ENCODE results near the gene GPR15. TPM values are rescaled to one million over a fixed set of nuclear protein-coding genes. Genes with fewer than 3 reads are reported as not detected.

The GPR15 gene
- total RNA-seq (2014; rRNA removed; shearing (Covaris generic)) = not detected in 2 replicates
- not detected in 2 replicates for polyA plus RNA-seq (2016; fragmentation: Nextera tagmentation; extraction: Ambion mirVana)

- H3F3A ChIP-seq (ENCODE audit: insufficient read depth) = no peaks in the 10 kb centered on the region
- no peaks in the 10 kb centered on the region for H3K4me1 ChIP-seq (ENCODE audit: insufficient read depth)
- H3K9me3 ChIP-seq (ENCODE audit: low read depth) = no peaks in the 10 kb centered on the region
- H3K36me3 ChIP-seq (ENCODE audit: low read depth) = no peaks in the 10 kb centered on the region
- 65% methylated on average over 7 of the region's 7 CpGs for WGBS, 2 experiments (ENCODE audit: low coverage in 1 of 2, low lambda C conversion rate in 2 of 2, missing lambda C conversion rate in 2 of 2)
- H3K9ac ChIP-seq = no peak within 1 kb of the TSS
- H3K4me2 ChIP-seq (ENCODE audit: unreplicated experiment) = no peak within 1 kb of the TSS
- peaks cover 18% of the 10 kb centered on the region; the same call in 1 of the 2 replicates for H3K27me3 ChIP-seq (replicated peaks; ENCODE audit: insufficient read depth)
- H3K27ac ChIP-seq = no peak within 1 kb of the TSS
- no peak for DNase-seq
- no peak within 1 kb of the TSS for H3K4me3 ChIP-seq
- no peak within 1 kb of the TSS for H2AFZ ChIP-seq
- H3K79me2 ChIP-seq (ENCODE audit: insufficient read depth) = no peaks in the 10 kb centered on the region
- no peak for TF ChIP-seq EZH2phosphoT487 (IDR thresholded peaks at IDR 0.05; ENCODE audit: insufficient read depth, low read depth)
- no peak for TF ChIP-seq EZH2 (IDR thresholded peaks at IDR 0.05; ENCODE audit: insufficient read depth, poor library complexity, severe bottlenecking)
- no peaks in the 10 kb centered on the region for H4K20me1 ChIP-seq (ENCODE audit: insufficient read depth)
- H3K9me2 ChIP-seq (ENCODE audit: insufficient read depth) = no peaks in the 10 kb centered on the region
- in situ Hi-C loops (cut with MboI) = no loop called here
Measured at GRCh38 chr3:98531622-98532274, at the start of gene GPR15. TSS of gene GPR15 (plus strand) at chr3:98531978. CDS start at chr3:98532034, 56 bp downstream.

GRCh38 chr3:98482717-98483482 lies 48.9 kb upstream of the GPR15 start:
- Histone ChIP-seq H3K79me2 (ENCODE audit: insufficient read depth) (no peaks in the 10 kb centered on the region), H3K27ac (no peak overlapping the region), H3K4me3 (no peak overlapping the region), H3K9me2 (ENCODE audit: insufficient read depth) (no peaks in the 10 kb centered on the region), H3K4me1 (ENCODE audit: insufficient read depth) (no peaks in the 10 kb centered on the region), H2AFZ (no peak overlapping the region), H3K9me3 (ENCODE audit: low read depth) (no peaks in the 10 kb centered on the region), H4K20me1 (ENCODE audit: insufficient read depth) (no peaks in the 10 kb centered on the region), H3K27me3 (replicated peaks; ENCODE audit: insufficient read depth) (no peaks in the 10 kb centered on the region), H3K4me2 (ENCODE audit: unreplicated experiment) (no peak overlapping the region), H3K9ac (no peak overlapping the region), H3K36me3 (ENCODE audit: low read depth) (no peaks in the 10 kb centered on the region), H3F3A (ENCODE audit: insufficient read depth) (no peaks in the 10 kb centered on the region)
- no peak for DNase-seq
- in situ Hi-C loops (cut with MboI) = no loop called here
- TF ChIP-seq EZH2phosphoT487 (IDR thresholded peaks at IDR 0.05; ENCODE audit: insufficient read depth, low read depth) (no peak), EZH2 (IDR thresholded peaks at IDR 0.05; ENCODE audit: insufficient read depth, poor library complexity, severe bottlenecking) (no peak)
- WGBS, 2 experiments (ENCODE audit: low coverage in 1 of 2, low lambda C conversion rate in 2 of 2, missing lambda C conversion rate in 2 of 2) = 7 to 10% methylated on average over 3 of the region's 3 CpGs

GRCh38 chr3:98483626-98484025 lies 48.2 kb upstream of the GPR15 start:
- DNase-seq = no peak
- H3F3A ChIP-seq (ENCODE audit: insufficient read depth) = no peaks in the 10 kb centered on the region
- no peak overlapping the region for H3K9ac ChIP-seq
- H3K4me2 ChIP-seq (ENCODE audit: unreplicated experiment) = no peak overlapping the region
- no peak for TF ChIP-seq EZH2 (IDR thresholded peaks at IDR 0.05; ENCODE audit: insufficient read depth, poor library complexity, severe bottlenecking)
- no peaks in the 10 kb centered on the region for H3K4me1 ChIP-seq (ENCODE audit: insufficient read depth)
- H3K9me2 ChIP-seq (ENCODE audit: insufficient read depth) = no peaks in the 10 kb centered on the region
- H2AFZ ChIP-seq = no peak overlapping the region
- no peaks in the 10 kb centered on the region for H3K79me2 ChIP-seq (ENCODE audit: insufficient read depth)
- H3K4me3 ChIP-seq = no peak overlapping the region
- no peaks in the 10 kb centered on the region for H4K20me1 ChIP-seq (ENCODE audit: insufficient read depth)
- H3K36me3 ChIP-seq (ENCODE audit: low read depth) = no peaks in the 10 kb centered on the region
- H3K27me3 ChIP-seq (replicated peaks; ENCODE audit: insufficient read depth) = no peaks in the 10 kb centered on the region
- 38 to 43% methylated on average over 3 of the region's 3 CpGs for WGBS, 2 experiments (ENCODE audit: low coverage in 1 of 2, low lambda C conversion rate in 2 of 2, missing lambda C conversion rate in 2 of 2)
- in situ Hi-C loops (cut with MboI) = no loop called here
- H3K9me3 ChIP-seq (ENCODE audit: low read depth) = no peaks in the 10 kb centered on the region
- no peak overlapping the region for H3K27ac ChIP-seq

GRCh38 chr3:98497381-98497780 lies 34.4 kb upstream of the GPR15 start, which contains the start of gene OR5K2:
TSS of gene OR5K2 (plus strand) at chr3:98497681. CDS start at chr3:98497681, 0 bp downstream.
- H2AFZ ChIP-seq = no peak within 1 kb of the TSS
- H3K27me3 ChIP-seq (replicated peaks; ENCODE audit: insufficient read depth) = 0 out of 2 replicates have a peak, but pooled peaks cover 13% of the 10 kb centered on the region
- no peaks in the 10 kb centered on the region for H3K9me3 ChIP-seq (ENCODE audit: low read depth)
- in situ Hi-C loops (cut with MboI) = no loop called here
- TF ChIP-seq EZH2phosphoT487 (IDR thresholded peaks at IDR 0.05; ENCODE audit: insufficient read depth, low read depth) (no peak), EZH2 (IDR thresholded peaks at IDR 0.05; ENCODE audit: insufficient read depth, poor library complexity, severe bottlenecking) (no peak)
- no peaks in the 10 kb centered on the region for H3K79me2 ChIP-seq (ENCODE audit: insufficient read depth)
- H4K20me1 ChIP-seq (ENCODE audit: insufficient read depth) = no peaks in the 10 kb centered on the region
- no peak within 1 kb of the TSS for H3K27ac ChIP-seq
- no peaks in the 10 kb centered on the region for H3K9me2 ChIP-seq (ENCODE audit: insufficient read depth)
- no peak within 1 kb of the TSS for H3K4me2 ChIP-seq (ENCODE audit: unreplicated experiment)
- H3K4me1 ChIP-seq (ENCODE audit: insufficient read depth) = no peaks in the 10 kb centered on the region
- WGBS, 2 experiments (ENCODE audit: low coverage in 1 of 2, low lambda C conversion rate in 2 of 2, missing lambda C conversion rate in 2 of 2) = 34 to 53% methylated on average over 2 of the region's 2 CpGs
- H3F3A ChIP-seq (ENCODE audit: insufficient read depth) = no peaks in the 10 kb centered on the region
- H3K36me3 ChIP-seq (ENCODE audit: low read depth) = no peaks in the 10 kb centered on the region
- DNase-seq = no peak
- no peak within 1 kb of the TSS for H3K4me3 ChIP-seq
- no peak within 1 kb of the TSS for H3K9ac ChIP-seq
